Measurements from ENCODE around the gene CUBN.

DNA sequence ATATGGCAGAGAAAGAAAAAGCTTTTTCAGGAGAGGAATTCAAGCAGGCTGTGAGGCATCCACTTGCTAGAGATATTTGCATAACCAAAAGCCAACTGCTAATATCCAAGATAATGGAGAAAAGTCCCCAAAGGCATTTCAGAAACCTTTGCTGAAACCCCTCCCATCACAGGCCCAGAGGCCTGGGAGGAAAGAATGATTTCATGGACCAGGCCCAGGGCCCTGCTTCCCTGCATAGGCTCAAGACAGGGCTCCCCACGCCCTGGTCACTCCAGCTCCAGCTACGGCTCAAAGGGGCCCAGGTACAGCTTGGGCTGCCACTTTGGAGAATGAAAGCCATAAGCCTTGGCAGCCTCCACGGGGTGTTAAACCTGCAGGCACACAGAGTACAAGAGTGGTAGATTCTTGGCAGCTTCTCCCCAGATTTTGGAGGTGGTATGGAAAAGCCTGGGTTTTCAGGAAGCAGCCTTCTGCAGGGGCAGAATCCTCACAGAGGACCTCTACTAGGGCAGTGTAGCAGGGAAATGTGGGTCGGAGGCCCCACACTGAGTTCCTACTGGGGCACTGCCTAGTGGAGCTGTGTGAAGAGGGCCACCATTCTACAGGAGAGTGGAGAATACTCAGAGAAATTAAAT lies 306.8 kb downstream of the CUBN start:
- TF ChIP-seq CTCF (conservative IDR thresholded peaks at IDR 0.05), result no peak
- no peak for TF ChIP-seq EZH2 (IDR thresholded peaks at IDR 0.05; ENCODE audit: low read depth)
